SK-N-SH (cell line): ENCODE data around the gene MILR1.

Experiments
- RAD21 ChIP-seq: IDR thresholded peaks from 2 replicates; pipeline ENCODE4 v1.6.1; 2012; ENCODE audit warnings: mild to moderate bottlenecking, low read length
- RFX5 ChIP-seq: IDR thresholded peaks from 2 replicates; pipeline ENCODE4 v1.6.1; 2012; ENCODE audit warnings: mild to moderate bottlenecking, improper control_type of control experiment, low read length

GRCh38 chr17:64460955-64461354 is 12.0 kb downstream of the MILR1 start:
- TF ChIP-seq RAD21 (no peak), RFX5 (no peak)
